Measurements from ENCODE around the gene IQSEC1.

DNA sequence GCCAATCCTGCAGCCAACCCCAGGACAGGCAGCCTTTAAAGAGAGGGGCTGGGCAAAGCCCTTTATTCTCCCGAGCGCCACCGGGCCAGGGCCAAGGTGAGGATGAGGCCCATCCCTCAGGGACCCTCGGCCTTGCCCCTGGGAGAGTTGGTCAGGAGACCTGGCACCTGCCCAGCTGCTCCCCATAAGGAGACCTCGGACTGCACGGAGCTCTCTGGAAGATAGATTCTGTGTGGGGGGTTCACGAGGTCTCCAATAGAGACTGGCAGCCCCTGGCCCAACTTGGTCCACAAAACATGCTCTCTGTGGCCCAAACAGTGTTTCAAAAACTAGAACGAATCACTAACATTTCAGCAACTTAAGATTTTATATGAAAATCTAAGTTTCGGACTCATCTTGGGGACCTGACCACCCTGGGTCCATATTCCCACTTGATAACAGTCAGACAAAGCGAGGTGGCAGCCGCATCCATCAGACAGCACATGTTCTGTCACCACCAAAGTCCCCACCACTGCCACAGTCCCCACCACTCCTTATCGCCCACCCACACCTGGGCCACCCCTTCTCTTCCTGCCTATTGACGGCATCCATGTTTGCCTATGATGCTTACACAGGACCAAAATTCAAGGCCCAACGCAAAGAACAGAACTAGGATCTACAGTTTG is 117.4 kb downstream of the IQSEC1 start:
- TF ChIP-seq, protein P1, sequence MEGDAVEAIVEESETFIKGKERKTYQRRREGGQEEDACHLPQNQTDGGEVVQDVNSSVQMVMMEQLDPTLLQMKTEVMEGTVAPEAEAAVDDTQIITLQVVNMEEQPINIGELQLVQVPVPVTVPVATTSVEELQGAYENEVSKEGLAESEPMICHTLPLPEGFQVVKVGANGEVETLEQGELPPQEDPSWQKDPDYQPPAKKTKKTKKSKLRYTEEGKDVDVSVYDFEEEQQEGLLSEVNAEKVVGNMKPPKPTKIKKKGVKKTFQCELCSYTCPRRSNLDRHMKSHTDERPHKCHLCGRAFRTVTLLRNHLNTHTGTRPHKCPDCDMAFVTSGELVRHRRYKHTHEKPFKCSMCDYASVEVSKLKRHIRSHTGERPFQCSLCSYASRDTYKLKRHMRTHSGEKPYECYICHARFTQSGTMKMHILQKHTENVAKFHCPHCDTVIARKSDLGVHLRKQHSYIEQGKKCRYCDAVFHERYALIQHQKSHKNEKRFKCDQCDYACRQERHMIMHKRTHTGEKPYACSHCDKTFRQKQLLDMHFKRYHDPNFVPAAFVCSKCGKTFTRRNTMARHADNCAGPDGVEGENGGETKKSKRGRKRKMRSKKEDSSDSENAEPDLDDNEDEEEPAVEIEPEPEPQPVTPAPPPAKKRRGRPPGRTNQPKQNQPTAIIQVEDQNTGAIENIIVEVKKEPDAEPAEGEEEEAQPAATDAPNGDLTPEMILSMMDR (optimal IDR thresholded peaks at IDR 0.05 in 1 of 3, IDR thresholded peaks at IDR 0.05 in 1 of 3, conservative IDR thresholded peaks at IDR 0.05 in 1 of 3; ENCODE audit: extremely low read depth in 1 of 3, insufficient read depth in 2 of 3, low read length in 3 of 3) = no peak
- no peak for TF ChIP-seq EZH2 (IDR thresholded peaks at IDR 0.05; ENCODE audit: low read length)
